Mammary epithelial cell (primary cell): ENCODE results near the gene KAZN.

Experiments
- CTCF ChIP-seq, 2 donors: IDR thresholded peaks in 1 of 2; conservative IDR thresholded peaks in 1 of 2; 2 replicates each; pipeline ENCODE4 v1.5.1; 2011 to 2012; ENCODE audit warnings: inconsistent platforms in 2 of 2, low read length in 2 of 2, mild to moderate bottlenecking in 2 of 2, control low read depth in 1 of 2, low read depth in 1 of 2; ENCODE audit not compliant: insufficient read depth in 1 of 2; ENCODE audit errors: extremely low read depth in 1 of 2
- EZH2 ChIP-seq: IDR thresholded peaks from 2 replicates; pipeline ENCODE4 v1.6.1; 2012; ENCODE audit warnings: low read length, inconsistent platforms, borderline replicate concordance

GRCh38 chr1:14822996-14823395 lies 224.5 kb downstream of the KAZN start:
- TF ChIP-seq CTCF (conservative IDR thresholded peaks at IDR 0.05 in 1 of 2, IDR thresholded peaks at IDR 0.05 in 1 of 2; ENCODE audit: extremely low read depth in 1 of 2, insufficient read depth in 1 of 2, low read depth in 1 of 2, low read length in 2 of 2) (no peak), EZH2 (no peak)
